Cardiac fibroblast (primary cell): Measurements from ENCODE around the gene COL23A1.

Experiments used
- DNase-seq, 2 donors: peaks; one replicate each; pipeline versions ENCODE4 v3.0.0 to v3.0.0-alpha.2; 2010; ENCODE audit warnings: low read depth in 2 of 2
- H3K4me3 ChIP-seq, 2 donors: replicated peaks in 1 of 2; 1 replicate in 1 of 2; 2 replicates in 1 of 2; pipeline ENCODE4 v1.5.1; 2011; ENCODE audit warnings: low read depth in 2 of 2, low read length in 2 of 2, mild to moderate bottlenecking in 2 of 2, moderate library complexity in 1 of 2
- TF ChIP-seq, protein P1 (sequence below): IDR thresholded peaks from one replicate; pipeline ENCODE4 v1.5.1; 2011; ENCODE audit warnings: low read depth, mild to moderate bottlenecking, low read length, inconsistent platforms

The COL23A1 gene

GRCh38 chr5:178348356-178349074, 241.7 kb downstream of the COL23A1 start:
- DNase-seq: no peak
- no peak overlapping the region for H3K4me3 ChIP-seq
- TF ChIP-seq, protein P1, sequence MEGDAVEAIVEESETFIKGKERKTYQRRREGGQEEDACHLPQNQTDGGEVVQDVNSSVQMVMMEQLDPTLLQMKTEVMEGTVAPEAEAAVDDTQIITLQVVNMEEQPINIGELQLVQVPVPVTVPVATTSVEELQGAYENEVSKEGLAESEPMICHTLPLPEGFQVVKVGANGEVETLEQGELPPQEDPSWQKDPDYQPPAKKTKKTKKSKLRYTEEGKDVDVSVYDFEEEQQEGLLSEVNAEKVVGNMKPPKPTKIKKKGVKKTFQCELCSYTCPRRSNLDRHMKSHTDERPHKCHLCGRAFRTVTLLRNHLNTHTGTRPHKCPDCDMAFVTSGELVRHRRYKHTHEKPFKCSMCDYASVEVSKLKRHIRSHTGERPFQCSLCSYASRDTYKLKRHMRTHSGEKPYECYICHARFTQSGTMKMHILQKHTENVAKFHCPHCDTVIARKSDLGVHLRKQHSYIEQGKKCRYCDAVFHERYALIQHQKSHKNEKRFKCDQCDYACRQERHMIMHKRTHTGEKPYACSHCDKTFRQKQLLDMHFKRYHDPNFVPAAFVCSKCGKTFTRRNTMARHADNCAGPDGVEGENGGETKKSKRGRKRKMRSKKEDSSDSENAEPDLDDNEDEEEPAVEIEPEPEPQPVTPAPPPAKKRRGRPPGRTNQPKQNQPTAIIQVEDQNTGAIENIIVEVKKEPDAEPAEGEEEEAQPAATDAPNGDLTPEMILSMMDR: no peak

GRCh38 chr5:178347956-178348355, 242.2 kb downstream of the COL23A1 start:
- no peak overlapping the region for H3K4me3 ChIP-seq
- no peak for DNase-seq
- TF ChIP-seq, protein P1: no peak

- DNase-seq: no peak
- H3K4me3 ChIP-seq: no peak overlapping the region
- TF ChIP-seq, protein P1: no peak
Observed at GRCh38 chr5:178346607-178347334, 243.4 kb downstream of the COL23A1 start.

DNA sequence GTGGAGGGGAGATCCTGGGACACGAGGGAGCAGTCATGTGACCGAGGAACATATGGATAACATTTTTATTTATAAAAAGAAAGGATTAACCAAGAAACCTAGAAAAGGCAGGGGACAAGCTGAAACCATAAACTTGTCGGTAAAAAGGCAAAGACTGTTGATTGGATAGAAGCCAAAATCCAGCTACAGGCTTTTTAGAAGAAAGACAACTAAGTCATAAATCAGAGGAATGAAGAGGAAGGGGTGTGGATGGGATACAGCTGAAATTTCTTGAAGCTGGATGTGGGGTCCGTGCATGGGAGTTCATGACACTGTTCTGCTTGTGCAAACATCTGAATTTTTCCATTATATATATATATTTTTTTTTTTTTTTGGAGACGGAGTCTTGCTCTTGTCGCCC, 246.9 kb downstream of the COL23A1 start:
- no peak for DNase-seq
- TF ChIP-seq, protein P1: no peak

DNA sequence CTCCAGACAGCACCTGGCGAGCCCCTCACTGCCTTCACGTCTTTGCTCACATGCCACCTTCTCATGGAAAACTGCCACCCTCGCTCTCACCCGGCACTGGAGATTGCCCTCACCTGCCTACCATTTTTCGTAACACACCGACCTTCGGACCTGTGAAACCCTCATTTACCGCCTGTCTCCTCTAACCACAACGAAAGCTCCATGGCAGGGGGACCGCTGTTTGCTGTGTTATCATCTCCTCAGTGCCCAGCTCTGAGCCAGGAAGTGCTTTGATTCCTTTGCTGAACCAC, 248.4 kb downstream of the COL23A1 start:
- TF ChIP-seq, protein P1: no peak
- H3K4me3 ChIP-seq: no peak overlapping the region
- DNase-seq: no peak

More for the DNA sequence above, 246.9 kb downstream of the COL23A1 start:
- H3K4me3 ChIP-seq: no peak overlapping the region

- TF ChIP-seq, protein P1: no peak
- no peak for DNase-seq
- no peak overlapping the region for H3K4me3 ChIP-seq
Observed at GRCh38 chr5:178341091-178341850, 248.9 kb downstream of the COL23A1 start.
